Activated T-cell treated with anti-CD3 and anti-CD28 coated beads, Interleukin-2, amount 50 U/mL, for 48 hours (primary cell): Measurements from ENCODE around the gene DPP10.
"Not testable (repeated sequence)": the region's sequence is repeated elsewhere in the genome, so short reads cannot be mapped to it uniquely, and the experiment has no call there.

ENCODE experiments used
- DNase-seq, 2 experiments: peaks; one replicate each; pipeline ENCODE4 v3.0.0-alpha.2; 2020

The DPP10 gene

GRCh38 chr2:114821055-114821454, 378.6 kb downstream of the DPP10 start:
- no peak for DNase-seq

GRCh38 chr2:114843963-114844362, 401.5 kb downstream of the DPP10 start:
- no peak for DNase-seq

GRCh38 chr2:114857196-114857595, 414.8 kb downstream of the DPP10 start:
- DNase-seq: no peak

GRCh38 chr2:114859726-114860510, 417.5 kb downstream of the DPP10 start:
- DNase-seq: no peak

GRCh38 chr2:114862243-114862642, 419.8 kb downstream of the DPP10 start:
- no peak for DNase-seq

GRCh38 chr2:114864901-114865300, 422.5 kb downstream of the DPP10 start:
- DNase-seq: no peak

- DNase-seq: no peak
These were observed 437.6 kb downstream of the DPP10 start for GRCh38 chr2:114880046-114880445.

GRCh38 chr2:114919985-114920384, 477.5 kb downstream of the DPP10 start:
- DNase-seq: no peak

GRCh38 chr2:114922076-114922475, 479.6 kb downstream of the DPP10 start:
- no peak for DNase-seq

- no peak for DNase-seq
These were observed 483.1 kb downstream of the DPP10 start for GRCh38 chr2:114925296-114926255.

GRCh38 chr2:114926303-114926702, 483.9 kb downstream of the DPP10 start:
- no peak for DNase-seq

- no peak for DNase-seq
These were observed 486.8 kb downstream of the DPP10 start for GRCh38 chr2:114929225-114929624.

- no peak for DNase-seq
These were observed 491.3 kb downstream of the DPP10 start for GRCh38 chr2:114933671-114934241.

GRCh38 chr2:114935031-114935430, 492.6 kb downstream of the DPP10 start:
- no peak for DNase-seq

- no peak for DNase-seq
These were observed 495.0 kb downstream of the DPP10 start for GRCh38 chr2:114937366-114937930.

GRCh38 chr2:114940785-114941458, 498.5 kb downstream of the DPP10 start:
- no peak for DNase-seq

GRCh38 chr2:114949228-114949804, 506.9 kb downstream of the DPP10 start:
- no peak for DNase-seq

- no peak for DNase-seq
These were observed 517.9 kb downstream of the DPP10 start for GRCh38 chr2:114960389-114960788.

GRCh38 chr2:114962532-114962931, 520.1 kb downstream of the DPP10 start:
- no peak for DNase-seq

- DNase-seq: no peak
These were observed 526.4 kb downstream of the DPP10 start for GRCh38 chr2:114968748-114969400.

GRCh38 chr2:115004321-115004720, 561.9 kb downstream of the DPP10 start:
- DNase-seq: not testable (repeated sequence)

- no peak for DNase-seq
These were observed 569.3 kb downstream of the DPP10 start for GRCh38 chr2:115011721-115012120.
